ENCODE measurements around the gene LMX1A.

- TF ChIP-seq, protein P1, sequence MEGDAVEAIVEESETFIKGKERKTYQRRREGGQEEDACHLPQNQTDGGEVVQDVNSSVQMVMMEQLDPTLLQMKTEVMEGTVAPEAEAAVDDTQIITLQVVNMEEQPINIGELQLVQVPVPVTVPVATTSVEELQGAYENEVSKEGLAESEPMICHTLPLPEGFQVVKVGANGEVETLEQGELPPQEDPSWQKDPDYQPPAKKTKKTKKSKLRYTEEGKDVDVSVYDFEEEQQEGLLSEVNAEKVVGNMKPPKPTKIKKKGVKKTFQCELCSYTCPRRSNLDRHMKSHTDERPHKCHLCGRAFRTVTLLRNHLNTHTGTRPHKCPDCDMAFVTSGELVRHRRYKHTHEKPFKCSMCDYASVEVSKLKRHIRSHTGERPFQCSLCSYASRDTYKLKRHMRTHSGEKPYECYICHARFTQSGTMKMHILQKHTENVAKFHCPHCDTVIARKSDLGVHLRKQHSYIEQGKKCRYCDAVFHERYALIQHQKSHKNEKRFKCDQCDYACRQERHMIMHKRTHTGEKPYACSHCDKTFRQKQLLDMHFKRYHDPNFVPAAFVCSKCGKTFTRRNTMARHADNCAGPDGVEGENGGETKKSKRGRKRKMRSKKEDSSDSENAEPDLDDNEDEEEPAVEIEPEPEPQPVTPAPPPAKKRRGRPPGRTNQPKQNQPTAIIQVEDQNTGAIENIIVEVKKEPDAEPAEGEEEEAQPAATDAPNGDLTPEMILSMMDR (IDR thresholded peaks at IDR 0.05) = no peak
- TF ChIP-seq POLR2A (IDR thresholded peaks at IDR 0.05) = no peak
These were observed 46.1 kb upstream of the LMX1A start for GRCh38 chr1:165402517-165403111.

All from prostate gland (tissue), 2 donors.